ENCODE data around the gene CCL21. TPM values are rescaled to one million over a fixed set of nuclear protein-coding genes. Genes with fewer than 3 reads are reported as not detected.

CCL21 gene
- polyA plus RNA-seq, 1 donor (not counting 4 experiments of a cell fraction or from before 2014, with no cell fraction given), result not detected

GRCh38 chr9:34659592-34660253 is 50.2 kb downstream of the CCL21 start:
- no peak overlapping the region for H3K27ac ChIP-seq (ENCODE audit: control insufficient read depth, insufficient read depth, low read length)
- peak; percentile 84 for FAIRE-seq
- H3K36me3 ChIP-seq (ENCODE audit: control insufficient read depth in 2 of 2, extremely low read depth in 1 of 2, insufficient read depth in 2 of 2, low read length in 2 of 2), result no peaks in the 10 kb centered on the region
- H4K20me1 ChIP-seq (ENCODE audit: control insufficient read depth, extremely low read depth, insufficient read depth, low read length), result no peaks in the 10 kb centered on the region
- H3K79me2 ChIP-seq (ENCODE audit: control insufficient read depth, insufficient read depth, low read length), result no peaks in the 10 kb centered on the region
- H3K27me3 ChIP-seq (ENCODE audit: control insufficient read depth, extremely low read depth, insufficient read depth, low read length), result peaks cover 5% of the 10 kb centered on the region
- no peaks in the 10 kb centered on the region for H3K9me3 ChIP-seq (ENCODE audit: control insufficient read depth, low read depth, low read length)
- H3K4me3 ChIP-seq (ENCODE audit: control insufficient read depth in 2 of 3, extremely low read depth in 1 of 3, insufficient read depth in 2 of 3, low read depth in 1 of 3, low read length in 3 of 3), result no peak overlapping the region
- H3K4me2 ChIP-seq (ENCODE audit: control insufficient read depth, extremely low read depth, insufficient read depth, low read depth, low read length), result no peak overlapping the region
- dilution Hi-C loops (cut with MboI; ENCODE audit: extremely low pct_ligation_motif_present, low sequenced_read_pairs), result no loop called here
- H3K4me1 ChIP-seq (ENCODE audit: control insufficient read depth, extremely low read depth, insufficient read depth, low read length), result peaks cover 51% of the 10 kb centered on the region
- H2AFZ ChIP-seq (ENCODE audit: control insufficient read depth, low read length), result no peak overlapping the region
- DNase-seq (ENCODE audit: low read depth, low spot score), result peak; percentile 82
- no peak overlapping the region for H3K9ac ChIP-seq (ENCODE audit: control insufficient read depth, extremely low read depth, insufficient read depth, low read length)
- TF ChIP-seq CTCF (optimal IDR thresholded peaks at IDR 0.05 in 1 of 3, IDR thresholded peaks at IDR 0.05 in 1 of 3, conservative IDR thresholded peaks at IDR 0.05 in 1 of 3; ENCODE audit: extremely low read depth in 1 of 3, insufficient read depth in 2 of 3, low read length in 3 of 3) (no peak), EZH2 (IDR thresholded peaks at IDR 0.05; ENCODE audit: low read length) (no peak)
- H3K9me1 ChIP-seq (ENCODE audit: control insufficient read depth, extremely low read depth, insufficient read depth, low read length), result no peaks in the 10 kb centered on the region

Small RNA genes lying within 50 kb of the gene (small RNA-seq; reads per million reads assigned to genes)
- 0 reads per million in 3 experiments for gene CCL27 (ENCODE audit: insufficient read length in 3 of 3, low read depth in 3 of 3, low replicate concordance in 1 of 3)

Other genes with a start within 250 kb of the CCL21 start
- gene ENHO, start 187.1 kb downstream of the CCL21 start, polyA plus RNA-seq, result 0.06 TPM in 1 of 3 replicates, not detected in the others
- 0.42 to 1.5 TPM (median 0.66 TPM) in 3 replicates for gene CNTFR, start 120.4 kb downstream of the CCL21 start, polyA plus RNA-seq
- gene RPP25L, start 98.0 kb downstream of the CCL21 start, polyA plus RNA-seq, result 21.9 to 37.0 TPM (median 23.4 TPM) in 3 replicates
- gene DCTN3, start 89.6 kb downstream of the CCL21 start, polyA plus RNA-seq, result 71.0 to 129 TPM (median 106 TPM) in 3 replicates
- 0.03 to 0.05 TPM in 2 of 3 replicates, not detected in the other for gene ARID3C, start 81.1 kb downstream of the CCL21 start, polyA plus RNA-seq
- 60.1 to 110 TPM (median 74.9 TPM) in 3 replicates for gene SIGMAR1, start 72.3 kb downstream of the CCL21 start, polyA plus RNA-seq
- 30.8 to 52.7 TPM (median 41.8 TPM) in 3 replicates for gene GALT, start 63.5 kb downstream of the CCL21 start, polyA plus RNA-seq
- 1.7 to 7.6 TPM (median 3.1 TPM) in 3 replicates for gene IL11RA, start 58.0 kb downstream of the CCL21 start, polyA plus RNA-seq
- gene CCL27, start 47.5 kb downstream of the CCL21 start, polyA plus RNA-seq, result 0.46 to 1.1 TPM (median 1.1 TPM) in 3 replicates
- gene CCL19, start 18.9 kb downstream of the CCL21 start, polyA plus RNA-seq, result not detected in 3 replicates
- 0.04 to 0.09 TPM (median 0.04 TPM) in 3 replicates for gene PHF24, start 248.1 kb upstream of the CCL21 start, polyA plus RNA-seq